Heart right ventricle (tissue), 16 donors: ENCODE data around the gene CHRD. TPM values are rescaled to one million over a fixed set of nuclear protein-coding genes. Genes with fewer than 3 reads are reported as not detected.

Experiments used
- ATAC-seq, 8 donors: fragments of 200-7000 bp; cut with Tn5 transposase; one replicate each; pipeline ENCODE4 v1.9.1; 2020; ENCODE audit warnings: mild to moderate bottlenecking in 8 of 8, moderate library complexity in 8 of 8, moderate number of reproducible peaks in 1 of 8
- DNase-seq, 2 donors: peaks; one replicate each; pipeline ENCODE4 v3.0.0-alpha.2; 2020
- H3K27ac ChIP-seq, 10 donors: fragments of 200-600 bp; sonication (generic) in 2 of 10; one replicate each; pipeline versions ENCODE4 v1.5.0 to v1.8.0; 2020 to 2022; ENCODE audit warnings: mild to moderate bottlenecking in 3 of 10
- H3K27me3 ChIP-seq, 7 donors: fragments of 200-600 bp; one replicate each; pipeline ENCODE4 v1.8.0; 2021 to 2022; ENCODE audit warnings: mild to moderate bottlenecking in 2 of 7
- H3K36me3 ChIP-seq, 9 donors: fragments of 200-600 bp; sonication (generic) in 1 of 9; one replicate each; pipeline versions ENCODE4 v1.5.0 to v1.8.0; 2020 to 2022; ENCODE audit warnings: mild to moderate bottlenecking in 2 of 9
- H3K4me1 ChIP-seq, 9 donors: fragments of 200-600 bp; sonication (generic) in 1 of 9; one replicate each; pipeline versions ENCODE4 v1.5.0 to v1.8.0; 2020 to 2022; ENCODE audit warnings: mild to moderate bottlenecking in 4 of 9
- H3K4me3 ChIP-seq, 10 donors: fragments of 200-600 bp; sonication (generic) in 2 of 10; one replicate each; pipeline versions ENCODE4 v1.5.0 to v1.8.0; 2020 to 2022; ENCODE audit warnings: mild to moderate bottlenecking in 7 of 10, moderate library complexity in 2 of 10
- H3K9me3 ChIP-seq, 11 donors: fragments of 200-600 bp in 10 of 11; sonication (generic) in 2 of 11; one replicate each; pipeline versions ENCODE4 v1.5.0 to v1.8.0; 2013 to 2022; ENCODE audit warnings: mild to moderate bottlenecking in 2 of 11, control low read depth in 1 of 11, moderate library complexity in 1 of 11
- CTCF ChIP-seq, 9 donors: fragments of 200-600 bp; sonication (generic) in 2 of 9; IDR thresholded peaks; one replicate each; pipeline versions ENCODE4 v1.5.0 to v1.8.0; 2021 to 2022; ENCODE audit warnings: antibody characterized with exemption in 9 of 9, mild to moderate bottlenecking in 5 of 9, moderate library complexity in 1 of 9
- WGBS, 2 donors: extraction: QIAGEN DNeasy Blood & Tissue Kit; methylation state at CpG; one replicate each; pipeline ENCODE4 v1.1.7; 2013; ENCODE audit warnings: inconsistent platforms in 1 of 2; 5-methylcytosine and 5-hydroxymethylcytosine counted together
- intact Hi-C, 10 donors: fragments of 100-400 bp; cut with DNase I; formaldehyde crosslinking; loops; one replicate each; pipeline versions ENCODE4 v1.11.1 to v1.14.2; 2022
- polyA plus RNA-seq, 2 donors: library from polyadenylated mRNA; stranded (reverse); fragments of 200-250 nt; gene quantifications; one replicate each; pipeline ENCODE4 v1.2.3, GENCODE V29; 2013
- total RNA-seq, 10 donors: library from RNA; stranded (reverse); fragmentation: NEBNext Ultra II Directional in 3 of 10; extraction: Animal tissue kit (Norgen Biotek cat#: 25700) in 3 of 10; gene quantifications; one replicate each; pipeline versions ENCODE4 v1.2.1 to v1.2.4, GENCODE V29; 2021 to 2023
- donor health status: Arrhythmogenic right ventricular cardiomyopathy.
- donor health status: ischemic (EF 13 %, LVEDD 7.1; RV severe dilation, severe dysfunction).
- donor health status: healthy with polysubstance abuse.
- donor health status: DM: no; HTN: yes; CAD: no.
- donor health status: DM: no; HTN: no; CAD: no.
- donor health status: ischemic (EF 25% LVEDD 6.9; RV normal size, moderate dysfunction).
- donor health status: ischemic (EF 25% LVEDD 5.7; RV mildly dilated, moderate dysfunction).
- donor health status: healthy.
- donor health status: DM: yes; HTN: yes; CAD: no.
- donor health status: Ischemic cardiomyopathy.
- donor health status: ischemic (EF 35%, LVEDD 5.7; RV mildly dilated, moderate dysfunction).
- donor health status: nonischemic (EF 11% LVEDD 7.7; RV severe dilation, severe dysfunction).
- donor health status: DM: yes; HTN: yes; CAD: no.
- donor health status: PGD.
- donor health status: ischemic (EF 29% LVEDD 5.4; RV normal size, mild dysfunction).
- donor health status: nonischemic (EF 23%, LVEDD 6.1; RV moderate dilation, normal function).

Gene CHRD
- total and polyA plus RNA-seq, 12 donors: 1.4 to 17.3 (median 3.9) TPM

GRCh38 chr3:184336547-184337398, 43.1 kb upstream of the CHRD start:
- Histone ChIP-seq H3K9me3 (no peaks in the 10 kb centered on the region), H3K36me3 (peaks cover 0 to 49% (median 29%) of the 10 kb centered on the region in 9 donors), H3K27me3 (no peaks in the 10 kb centered on the region), H3K4me3 (peak overlapping the region; percentile 51 to 96 (median 82)), H3K27ac (peak overlapping the region; percentile 81 to 99 (median 96)), H3K4me1 (peaks cover 18 to 73% (median 45%) of the 10 kb centered on the region in 9 donors)
- intact Hi-C loops: loop anchor here in 2 of 10 donors (1.0 to 10.0 kb wide), 4 partner anchors 16 to 152 kb away; partner anchors contain the start of genes ABCF3 (in 1 of the 2) and PSMD2 (in 1 of the 2)
- no peak for TF ChIP-seq CTCF (IDR thresholded peaks at IDR 0.05)
- WGBS, 2 donors: 10 to 12% methylated on average over 17 of the region's 17 CpGs
- DNase-seq (peak in 1 of 2 donors; percentile 57), ATAC-seq (peak; percentile 21 to 61 (median 44))

GRCh38 chr3:184337399-184337714, 42.5 kb upstream of the CHRD start, which contains the start of gene FAM131A:
FAM131A (plus strand) TSS chr3:184337600; CDS start chr3:184337631, 31 bp downstream.
- DNase-seq (peak; percentile 53 to 81), ATAC-seq (peak; percentile 43 to 76 (median 62))
- WGBS, 2 donors: 21 to 29% methylated on average over 6 of the region's 6 CpGs
- Histone ChIP-seq H3K4me1 (peaks cover 18 to 68% (median 41%) of the 10 kb centered on the region in 9 donors), H3K9me3 (no peaks in the 10 kb centered on the region), H3K4me3 (peak within 1 kb of the TSS; percentile 51 to 96 (median 82)), H3K36me3 (peaks cover 0 to 49% (median 29%) of the 10 kb centered on the region in 9 donors), H3K27ac (peak within 1 kb of the TSS; percentile 81 to 99 (median 96)), H3K27me3 (no peaks in the 10 kb centered on the region)
- intact Hi-C loops: loop anchor here in 2 of 10 donors (1.0 to 10.0 kb wide), 4 partner anchors 17 to 153 kb away; partner anchors contain the start of genes ABCF3 (in 1 of the 2) and PSMD2 (in 1 of the 2)
- TF ChIP-seq CTCF (IDR thresholded peaks at IDR 0.05): no peak

DNA sequence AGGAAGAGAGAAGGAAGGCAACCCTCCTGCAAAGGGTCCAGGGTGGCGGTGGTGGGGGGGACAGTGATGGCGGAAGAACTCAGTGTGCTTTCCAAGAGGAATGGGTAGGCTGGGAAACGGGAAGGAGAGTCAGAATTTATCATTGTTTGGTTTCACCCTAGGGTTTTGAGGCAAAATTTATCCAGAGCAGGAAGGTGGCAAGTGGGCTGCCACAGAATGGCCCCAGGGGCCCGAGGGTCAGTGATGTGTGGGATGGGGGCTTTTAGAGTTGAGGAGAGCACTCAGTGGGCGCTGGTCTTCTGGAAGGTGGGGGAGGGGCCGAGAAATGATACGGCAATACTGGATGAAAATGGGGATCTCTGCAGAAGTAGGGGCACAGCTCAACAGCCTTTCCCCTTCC, 41.9 kb upstream of the CHRD start:
- Histone ChIP-seq H3K36me3 (peaks cover 0 to 49% (median 30%) of the 10 kb centered on the region in 9 donors), H3K27ac (peak overlapping the region; percentile 81 to 99 (median 96)), H3K27me3 (no peaks in the 10 kb centered on the region), H3K4me1 (peaks cover 18 to 61% (median 41%) of the 10 kb centered on the region in 9 donors), H3K4me3 (peak overlapping the region in 9 of 10 donors; percentile 5 to 96 (median 82)), H3K9me3 (no peaks in the 10 kb centered on the region)
- 55 to 60% methylated on average over 7 of the region's 7 CpGs for WGBS, 2 donors
- TF ChIP-seq CTCF (IDR thresholded peaks at IDR 0.05): no peak
- DNase-seq (no peak), ATAC-seq (no peak)
- intact Hi-C loops: loop anchor here in 2 of 10 donors (1.0 to 10.0 kb wide), 5 partner anchors 18 to 153 kb away; partner anchors contain the start of genes ABCF3 (in 1 of the 2), EIF4G1 (in 1 of the 2) and PSMD2 (in 1 of the 2)

- intact Hi-C loops: loop anchor here in 2 of 10 donors (2.0 to 10.0 kb wide), 2 partner anchors 24 to 154 kb away; partner anchors contain the start of genes ABCF3 (in 1 of the 2) and EIF4G1 (in 1 of the 2)
- Histone ChIP-seq H3K27ac (peak overlapping the region; percentile 81 to 99 (median 96)), H3K9me3 (no peaks in the 10 kb centered on the region), H3K36me3 (peaks cover 0 to 49% (median 32%) of the 10 kb centered on the region in 9 donors), H3K4me1 (peaks cover 18 to 60% (median 41%) of the 10 kb centered on the region in 9 donors), H3K27me3 (no peaks in the 10 kb centered on the region), H3K4me3 (peak overlapping the region in 9 of 10 donors; percentile 5 to 96 (median 82))
- DNase-seq (peak; percentile 89), ATAC-seq (peak; percentile 32 to 71 (median 55))
- peak in 8 of 9 donors; percentile 9 to 51 (median 26) for TF ChIP-seq CTCF (IDR thresholded peaks at IDR 0.05)
- WGBS, 2 donors: 11 to 15% methylated on average over 36 to 37 of the region's 37 CpGs
Observed at GRCh38 chr3:184338511-184338945, 41.3 kb upstream of the CHRD start.
